GM12878 (cell line): ENCODE measurements around the gene UNC13D. TPM values are rescaled to one million over a fixed set of nuclear protein-coding genes. Genes with fewer than 3 reads are reported as not detected.

ENCODE experiments used
- ATF7 ChIP-seq: fragments of 450-650 bp; IDR thresholded peaks from 2 replicates; pipeline ENCODE4 v1.6.1; 2016; ENCODE audit warnings: low read depth, mild to moderate bottlenecking
- ELK1 ChIP-seq: IDR thresholded peaks from 2 replicates; pipeline ENCODE4 v1.6.1; 2012; ENCODE audit warnings: low read depth, low read length, improper control_type of control experiment
- FOXK2 ChIP-seq: fragments of 450-650 bp; IDR thresholded peaks from 2 replicates; pipeline ENCODE4 v1.6.1; 2017; ENCODE audit warnings: mild to moderate bottlenecking, moderate library complexity
- IRF5 ChIP-seq: fragments of 450-650 bp; IDR thresholded peaks from 2 replicates; pipeline ENCODE4 v1.6.1; 2017; ENCODE audit warnings: borderline replicate concordance
- KLF5 ChIP-seq: fragments of 450-650 bp; IDR thresholded peaks from 2 replicates; pipeline ENCODE4 v1.6.1; 2014; ENCODE audit warnings: mild to moderate bottlenecking; ENCODE audit not compliant: partially characterized antibody
- MTA3 ChIP-seq: IDR thresholded peaks from 2 replicates; pipeline ENCODE4 v1.6.1; 2012; ENCODE audit warnings: low read length, inconsistent platforms, borderline replicate concordance
- NBN ChIP-seq: fragments of 450-650 bp; IDR thresholded peaks from 2 replicates; pipeline ENCODE4 v1.6.1; 2016
- NR2C2 ChIP-seq: IDR thresholded peaks from 2 replicates; pipeline ENCODE4 v1.6.1; 2011; ENCODE audit warnings: borderline replicate concordance, low read depth; ENCODE audit not compliant: control insufficient read depth, insufficient read length
- SIN3A ChIP-seq: IDR thresholded peaks from 2 replicates; pipeline ENCODE4 v1.6.1; 2012; ENCODE audit warnings: low read depth, low read length, improper control_type of control experiment
- ZNF217 ChIP-seq: fragments of 450-650 bp; IDR thresholded peaks from 2 replicates; pipeline ENCODE4 v1.6.1; 2017; ENCODE audit warnings: antibody characterized with exemption, mild to moderate bottlenecking
- polyA plus RNA-seq, 11 experiments: library from polyadenylated mRNA; depleted of rRNA in 4 of 11; unstranded in 6 of 11; stranded (reverse) in 5 of 11; fragments of >200 nt; fragmentation: Nextera tagmentation in 4 of 11; fragmentation: Illumina TruSeq in 1 of 11; extraction: Ambion mirVana in 4 of 11; extraction: Trizol in 1 of 11; gene quantifications; 1 replicate in 1 of 11; 2 replicates in 10 of 11; pipeline versions ENCODE4 v1.2.1 to v1.2.3, GENCODE V29; 2011 to 2016; ENCODE audit warnings: inconsistent platforms in 2 of 11, missing spikeins in 2 of 11, low read depth in 1 of 11
- total RNA-seq, 4 experiments: library from RNA; depleted of rRNA in 3 of 4; stranded (reverse); fragments of >200 nt in 3 of 4; fragmentation: Illumina TruSeq in 1 of 4; extraction: Trizol in 1 of 4; gene quantifications; 2 replicates each; pipeline versions ENCODE4 v1.2.1 to v1.2.3, GENCODE V29; 2013 to 2021
- TF ChIP-seq, protein P1 (sequence below): fragments of 450-650 bp; IDR thresholded peaks from 2 replicates; pipeline ENCODE4 v1.6.1; 2016; ENCODE audit warnings: mild to moderate bottlenecking

UNC13D gene
- total and polyA plus RNA-seq, 10 of the 15 experiments (the other 5 are each of a cell fraction or from before 2014, with no cell fraction given) = 0.32 to 63.9 (median 25.2) TPM

DNA sequence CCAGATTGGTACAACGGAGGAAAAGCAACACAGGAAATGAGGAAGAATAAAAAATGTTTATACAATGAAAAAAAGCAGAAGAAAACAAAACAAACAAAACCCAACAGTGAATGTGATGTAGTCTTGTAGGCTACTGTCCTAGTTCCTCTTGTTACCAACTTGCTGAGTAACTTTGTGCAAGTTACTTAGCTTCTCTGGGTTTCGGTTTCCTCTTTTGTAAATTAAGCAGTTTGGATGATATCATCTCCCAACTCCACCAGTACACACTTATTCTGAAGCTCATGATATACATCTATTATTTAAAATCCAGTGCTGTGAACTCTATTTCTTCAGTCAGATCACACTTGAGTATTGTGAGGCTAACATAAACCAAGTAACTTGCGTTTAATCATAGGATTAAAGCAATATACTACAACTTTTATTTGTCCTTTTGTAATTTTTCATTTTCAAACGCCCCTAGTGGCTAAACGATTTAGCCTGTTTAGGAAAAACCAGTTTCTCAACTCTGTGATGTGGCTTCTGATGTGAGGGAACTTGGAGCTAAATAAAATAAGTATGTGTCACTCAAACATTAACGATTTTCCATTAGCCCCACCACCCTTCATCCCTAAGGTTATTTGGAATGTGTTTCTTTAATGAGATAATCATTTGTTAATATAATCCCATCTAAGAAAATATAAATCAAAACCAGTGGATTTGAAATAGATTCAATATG lies 61.0 kb downstream of the UNC13D start (continued):
- TF ChIP-seq MTA3 (no peak), SIN3A (no peak), ELK1 (no peak), FOXK2 (no peak), ZNF217 (0 out of 2 replicates have a peak, but pooled peaks have one; percentile 47), IRF5 (no peak), ATF7 (peak; percentile 96), NBN (peak; percentile 82; the same call in 1 of the 2 replicates), KLF5 (peak; percentile 37), NR2C2 (no peak)
- TF ChIP-seq, protein P1, sequence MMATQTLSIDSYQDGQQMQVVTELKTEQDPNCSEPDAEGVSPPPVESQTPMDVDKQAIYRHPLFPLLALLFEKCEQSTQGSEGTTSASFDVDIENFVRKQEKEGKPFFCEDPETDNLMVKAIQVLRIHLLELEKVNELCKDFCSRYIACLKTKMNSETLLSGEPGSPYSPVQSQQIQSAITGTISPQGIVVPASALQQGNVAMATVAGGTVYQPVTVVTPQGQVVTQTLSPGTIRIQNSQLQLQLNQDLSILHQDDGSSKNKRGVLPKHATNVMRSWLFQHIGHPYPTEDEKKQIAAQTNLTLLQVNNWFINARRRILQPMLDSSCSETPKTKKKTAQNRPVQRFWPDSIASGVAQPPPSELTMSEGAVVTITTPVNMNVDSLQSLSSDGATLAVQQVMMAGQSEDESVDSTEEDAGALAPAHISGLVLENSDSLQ = peak; percentile 85
